Progenitor cell of endocrine pancreas (in vitro differentiated cells): ENCODE data around the gene OR14A16. TPM values are rescaled to one million over a fixed set of nuclear protein-coding genes. Genes with fewer than 3 reads are reported as not detected.
A peak's percentile ranks its signal among the peaks of the same experiment; 100 is the strongest.

Experiments used
- DNase-seq: peaks from one replicate; pipeline ENCODE4 v3.0.0; 2021; ENCODE audit warnings: low spot score; ENCODE audit not compliant: unreplicated experiment
- H3K27ac Mint-ChIP-seq: 2 replicates; pipeline ENCODE4 v1.8.0; 2021; ENCODE audit warnings: mild to moderate bottlenecking, moderate library complexity, mixed read lengths
- H3K27me3 Mint-ChIP-seq: 2 replicates; pipeline ENCODE4 v1.8.0; 2021; ENCODE audit warnings: mixed read lengths
- H3K36me3 Mint-ChIP-seq: 2 replicates; pipeline ENCODE4 v1.8.0; 2022; ENCODE audit warnings: mixed read lengths; ENCODE audit not compliant: insufficient read depth
- H3K4me1 Mint-ChIP-seq: 2 replicates; pipeline ENCODE4 v1.8.0; 2021; ENCODE audit warnings: low read depth, mixed read lengths
- H3K4me3 Mint-ChIP-seq: 2 replicates; pipeline ENCODE4 v1.8.0; 2021; ENCODE audit warnings: low read depth, mild to moderate bottlenecking, moderate library complexity, mixed read lengths
- H3K9me3 Mint-ChIP-seq: 2 replicates; pipeline ENCODE4 v1.8.0; 2021; ENCODE audit warnings: low read depth, mixed read lengths
- total RNA-seq: library from RNA; stranded (reverse); gene quantifications from 2 replicates; pipeline ENCODE4 v1.2.1, GENCODE V29; 2021
- TF ChIP-seq, protein P1 (sequence below): fragments of 200-600 bp; sonication (generic); IDR thresholded peaks from one replicate; pipeline ENCODE4 v1.5.0; 2021; ENCODE audit warnings: antibody characterized with exemption, mild to moderate bottlenecking; ENCODE audit not compliant: unreplicated experiment

OR14A16 gene
- total RNA-seq, 1 donor from 2014 or later = not detected

DNA sequence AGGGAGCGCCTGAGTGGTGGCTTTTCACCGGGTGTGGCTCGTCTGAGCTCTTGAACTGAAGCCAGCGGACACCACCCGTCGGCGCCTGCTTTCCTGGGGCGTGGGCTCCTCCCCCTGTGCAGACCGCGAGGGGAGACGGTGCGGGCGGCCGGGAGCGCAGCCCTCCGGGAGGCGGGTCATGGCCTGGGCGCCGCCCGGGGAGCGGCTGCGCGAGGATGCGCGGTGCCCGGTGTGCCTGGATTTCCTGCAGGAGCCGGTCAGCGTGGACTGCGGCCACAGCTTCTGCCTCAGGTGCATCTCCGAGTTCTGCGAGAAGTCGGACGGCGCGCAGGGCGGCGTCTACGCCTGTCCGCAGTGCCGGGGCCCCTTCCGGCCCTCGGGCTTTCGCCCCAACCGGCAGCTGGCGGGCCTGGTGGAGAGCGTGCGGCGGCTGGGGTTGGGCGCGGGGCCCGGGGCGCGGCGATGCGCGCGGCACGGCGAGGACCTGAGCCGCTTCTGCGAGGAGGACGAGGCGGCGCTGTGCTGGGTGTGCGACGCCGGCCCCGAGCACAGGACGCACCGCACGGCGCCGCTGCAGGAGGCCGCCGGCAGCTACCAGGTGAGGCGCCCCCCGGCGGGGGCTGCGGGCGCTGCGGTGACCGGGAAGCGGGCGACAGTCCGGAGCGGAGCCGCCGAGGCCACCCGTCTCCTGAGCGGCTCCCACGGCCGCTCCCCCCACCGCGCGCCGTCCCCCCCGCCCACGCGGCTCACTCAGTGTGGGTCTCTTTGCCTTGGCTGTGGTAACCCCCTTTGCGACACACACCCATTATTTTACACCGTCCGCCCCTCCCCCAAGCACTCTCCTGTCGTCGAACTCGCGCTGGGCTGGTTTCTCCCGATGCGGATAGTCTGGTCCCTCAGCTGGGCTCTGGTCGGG, 33.4 kb upstream of the OR14A16 start, which contains the start of gene TRIM58:
Gene TRIM58, plus strand, starts transcription at position 119 of the 916 bp plus-strand sequence. Its CDS starts 60 bp downstream, at position 179.
- Mint-ChIP-seq H3K27ac (peak within 1 kb of the TSS; percentile 76), H3K4me3 (peak within 1 kb of the TSS; percentile 69), H3K9me3 (peaks cover 8% of the 10 kb centered on the region)

DNA sequence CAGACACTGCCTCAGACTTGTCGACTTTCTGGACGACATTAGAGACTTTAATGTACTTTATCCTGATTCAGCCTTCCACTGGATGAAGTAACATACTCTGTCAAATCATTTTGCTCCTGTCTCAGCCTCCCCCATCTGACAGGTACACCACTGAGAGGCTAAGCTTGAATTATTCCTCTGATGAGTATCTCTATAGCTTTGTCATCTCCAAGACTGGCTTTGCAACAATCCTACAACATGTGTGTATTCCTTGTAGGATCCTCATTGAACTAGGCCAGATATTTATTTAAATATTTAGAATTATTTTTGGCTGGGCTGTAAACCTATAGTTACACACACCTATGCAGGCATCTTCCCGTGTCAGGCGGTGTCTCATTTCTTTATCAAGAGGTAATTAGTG, 32.0 kb upstream of the OR14A16 start:
- H3K27me3 Mint-ChIP-seq = peaks cover 7% of the 10 kb centered on the region
- no peaks in the 10 kb centered on the region for H3K4me1 Mint-ChIP-seq
- H3K4me3 Mint-ChIP-seq = no peak overlapping the region

More for the DNA sequence above, 33.4 kb upstream of the OR14A16 start, which contains the start of gene TRIM58:
- H3K4me1 Mint-ChIP-seq = no peaks in the 10 kb centered on the region
- DNase-seq = peak; percentile 50
- TF ChIP-seq, protein P1, sequence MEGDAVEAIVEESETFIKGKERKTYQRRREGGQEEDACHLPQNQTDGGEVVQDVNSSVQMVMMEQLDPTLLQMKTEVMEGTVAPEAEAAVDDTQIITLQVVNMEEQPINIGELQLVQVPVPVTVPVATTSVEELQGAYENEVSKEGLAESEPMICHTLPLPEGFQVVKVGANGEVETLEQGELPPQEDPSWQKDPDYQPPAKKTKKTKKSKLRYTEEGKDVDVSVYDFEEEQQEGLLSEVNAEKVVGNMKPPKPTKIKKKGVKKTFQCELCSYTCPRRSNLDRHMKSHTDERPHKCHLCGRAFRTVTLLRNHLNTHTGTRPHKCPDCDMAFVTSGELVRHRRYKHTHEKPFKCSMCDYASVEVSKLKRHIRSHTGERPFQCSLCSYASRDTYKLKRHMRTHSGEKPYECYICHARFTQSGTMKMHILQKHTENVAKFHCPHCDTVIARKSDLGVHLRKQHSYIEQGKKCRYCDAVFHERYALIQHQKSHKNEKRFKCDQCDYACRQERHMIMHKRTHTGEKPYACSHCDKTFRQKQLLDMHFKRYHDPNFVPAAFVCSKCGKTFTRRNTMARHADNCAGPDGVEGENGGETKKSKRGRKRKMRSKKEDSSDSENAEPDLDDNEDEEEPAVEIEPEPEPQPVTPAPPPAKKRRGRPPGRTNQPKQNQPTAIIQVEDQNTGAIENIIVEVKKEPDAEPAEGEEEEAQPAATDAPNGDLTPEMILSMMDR = peak; percentile 66
- H3K27me3 Mint-ChIP-seq = peaks cover 7% of the 10 kb centered on the region
- no peaks in the 10 kb centered on the region for H3K36me3 Mint-ChIP-seq

GRCh38 chr1:247854899-247855545, 31.1 kb upstream of the OR14A16 start:
- no peak overlapping the region for H3K27ac Mint-ChIP-seq
- peaks cover 13% of the 10 kb centered on the region for H3K9me3 Mint-ChIP-seq
- peaks cover 7% of the 10 kb centered on the region for H3K27me3 Mint-ChIP-seq
- TF ChIP-seq, protein P1 = no peak
- no peaks in the 10 kb centered on the region for H3K36me3 Mint-ChIP-seq
- no peaks in the 10 kb centered on the region for H3K4me1 Mint-ChIP-seq
- no peak overlapping the region for H3K4me3 Mint-ChIP-seq
- DNase-seq = no peak

More for the DNA sequence above, 32.0 kb upstream of the OR14A16 start:
- H3K36me3 Mint-ChIP-seq = no peaks in the 10 kb centered on the region
- H3K27ac Mint-ChIP-seq = no peak overlapping the region
- TF ChIP-seq, protein P1 = no peak
- peaks cover 13% of the 10 kb centered on the region for H3K9me3 Mint-ChIP-seq
- no peak for DNase-seq

DNA sequence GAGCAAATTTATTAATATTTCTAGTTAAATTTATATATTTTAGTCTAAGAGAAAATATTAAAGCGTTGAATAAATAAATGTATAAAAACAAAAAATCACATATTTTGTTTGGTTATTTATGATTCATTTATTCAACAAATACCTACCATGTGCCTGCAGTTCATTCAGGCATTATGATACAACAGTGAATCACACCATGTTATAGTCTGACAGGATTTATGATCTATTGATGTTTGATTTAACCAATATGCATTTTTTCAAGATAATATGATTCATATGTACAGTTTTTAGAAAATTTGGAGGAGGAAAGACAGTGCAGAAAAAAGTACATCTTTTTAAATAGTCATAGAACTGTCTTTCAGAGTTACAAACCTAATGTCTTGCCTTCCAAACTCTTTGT, 25.7 kb upstream of the OR14A16 start:
- TF ChIP-seq, protein P1 = no peak
- DNase-seq = no peak
- peaks cover 12% of the 10 kb centered on the region for H3K9me3 Mint-ChIP-seq
- no peaks in the 10 kb centered on the region for H3K36me3 Mint-ChIP-seq
- H3K4me3 Mint-ChIP-seq = no peak overlapping the region
- no peak overlapping the region for H3K27ac Mint-ChIP-seq
- no peaks in the 10 kb centered on the region for H3K4me1 Mint-ChIP-seq
- peaks cover 3% of the 10 kb centered on the region for H3K27me3 Mint-ChIP-seq

DNA sequence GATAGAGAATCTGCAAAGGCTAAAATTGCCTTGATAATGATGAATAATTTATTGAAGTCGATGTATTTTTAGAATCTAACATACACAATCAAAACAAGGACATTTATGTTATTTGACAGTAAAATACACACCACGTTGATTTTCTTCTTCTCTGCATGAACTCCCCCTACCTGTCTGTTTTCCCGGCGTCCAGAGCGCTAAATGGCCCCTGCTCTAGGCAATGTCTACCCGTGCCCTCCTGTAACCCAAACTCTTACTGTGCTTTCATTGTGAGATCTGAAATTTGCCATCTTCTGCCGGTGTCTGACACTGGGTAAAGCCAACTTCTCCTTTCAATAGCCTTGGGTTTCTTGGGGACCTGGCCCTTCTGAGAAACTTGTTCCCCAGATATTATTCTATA, 24.4 kb upstream of the OR14A16 start:
- H3K36me3 Mint-ChIP-seq = no peaks in the 10 kb centered on the region

More for the DNA sequence above, 24.4 kb upstream of the OR14A16 start:
- no peak overlapping the region for H3K27ac Mint-ChIP-seq
- H3K4me3 Mint-ChIP-seq = no peak overlapping the region
- H3K4me1 Mint-ChIP-seq = no peaks in the 10 kb centered on the region
- no peaks in the 10 kb centered on the region for H3K27me3 Mint-ChIP-seq
- TF ChIP-seq, protein P1 = no peak
- DNase-seq = no peak
- H3K9me3 Mint-ChIP-seq = peaks cover 8% of the 10 kb centered on the region
